Uterus (tissue), 2 donors: ENCODE data around the gene RANBP17.

Experiments used
- CTCF ChIP-seq, 4 experiments: fragments of 200-600 bp in 2 of 4; fragments of 450-650 bp in 2 of 4; sonication (generic) in 2 of 4; IDR thresholded peaks; one replicate each; pipeline ENCODE4 v1.5.1; 2016 to 2019; ENCODE audit warnings: antibody characterized with exemption in 4 of 4, mild to moderate bottlenecking in 2 of 4, moderate library complexity in 1 of 4
- POLR2A ChIP-seq, 2 donors: fragments of 450-650 bp; IDR thresholded peaks; one replicate each; pipeline ENCODE4 v1.6.1; 2016; ENCODE audit warnings: antibody characterized with exemption in 2 of 2, mild to moderate bottlenecking in 1 of 2, moderate library complexity in 1 of 2

GRCh38 chr5:171029401-171029800 is 167.6 kb downstream of the RANBP17 start:
- no peak for TF ChIP-seq CTCF (IDR thresholded peaks at IDR 0.05)
- no peak for TF ChIP-seq POLR2A (IDR thresholded peaks at IDR 0.05)
